PC-9 (cell line): ENCODE measurements around the gene ECD. TPM values are rescaled to one million over a fixed set of nuclear protein-coding genes. Genes with fewer than 3 reads are reported as not detected.
A peak's percentile ranks its signal among the peaks of the same experiment; 100 is the strongest.
"Not testable (repeated sequence)": the region's sequence is repeated elsewhere in the genome, so short reads cannot be mapped to it uniquely, and the experiment has no call there.

Experiments
- BruUV-seq: library from RNA; stranded (reverse); fragments of 400-500 nt; replicated peaks from 2 replicates; lab custom pipeline; 2021; lab: Mats Ljungman, UMichigan
- CTCF ChIA-PET: fragments of 300-600 bp; sonication (Branson Sonifier 250); formaldehyde crosslinking; loops from one replicate; lab custom pipeline; 2022; ENCODE audit warnings: antibody characterized with exemption; lab: Charles Lee
- POLR2A ChIA-PET: fragments of 300-600 bp; sonication (Branson Sonifier 250); formaldehyde crosslinking; loops from one replicate; lab custom pipeline; 2022; ENCODE audit warnings: antibody characterized with exemption; ENCODE audit not compliant: unreplicated experiment; lab: Charles Lee
- DNase-seq, 2 experiments: peaks; one replicate each; pipeline versions ENCODE4 v3.0.0 to v3.0.0-alpha.2; 2015 to 2022; ENCODE audit warnings: mixed read lengths in 1 of 2
- H2AFZ ChIP-seq: fragments of 200-600 bp; sonication (generic); 2 replicates; pipeline ENCODE4 v1.8.1; 2017; ENCODE audit warnings: antibody characterized with exemption
- H3F3A ChIP-seq: fragments of 200-600 bp; sonication (generic); 2 replicates; pipeline ENCODE4 v1.8.1; 2017; ENCODE audit warnings: antibody characterized with exemption, mild to moderate bottlenecking, low read depth; ENCODE audit not compliant: insufficient read depth
- H3K27ac ChIP-seq: fragments of 200-600 bp; sonication (generic); 2 replicates; pipeline ENCODE4 v1.6.1; 2016; ENCODE audit warnings: mixed run types
- H3K27me3 ChIP-seq: fragments of 200-600 bp; sonication (generic); 2 replicates; pipeline ENCODE4 v1.6.1; 2016; ENCODE audit warnings: low read depth, mixed run types; ENCODE audit not compliant: insufficient read depth
- H3K36me3 ChIP-seq: fragments of 200-600 bp; sonication (generic); 2 replicates; pipeline ENCODE4 v1.6.1; 2016; ENCODE audit warnings: low read depth, mixed run types
- H3K4me1 ChIP-seq: fragments of 200-600 bp; sonication (generic); replicated peaks from 2 replicates; pipeline ENCODE4 v1.6.1; 2016; ENCODE audit warnings: mixed run types; ENCODE audit not compliant: insufficient read depth
- H3K4me2 ChIP-seq: fragments of 200-600 bp; sonication (generic); 2 replicates; pipeline ENCODE4 v1.6.1; 2017; ENCODE audit warnings: mixed run types
- H3K4me3 ChIP-seq: fragments of 200-600 bp; sonication (generic); 2 replicates; pipeline ENCODE4 v1.6.1; 2016; ENCODE audit warnings: mixed run types
- H3K79me2 ChIP-seq: fragments of 200-600 bp; sonication (generic); 2 replicates; pipeline ENCODE4 v1.6.1; 2017; ENCODE audit warnings: low read depth, mixed run types
- H3K9me2 ChIP-seq: fragments of 200-600 bp; sonication (generic); 2 replicates; pipeline ENCODE4 v1.8.1; 2017; ENCODE audit warnings: mild to moderate bottlenecking; ENCODE audit not compliant: insufficient read depth
- H3K9me3 ChIP-seq: fragments of 200-600 bp; sonication (generic); 2 replicates; pipeline ENCODE4 v1.8.1; 2016; ENCODE audit warnings: low read depth; ENCODE audit not compliant: insufficient read depth
- H4K20me1 ChIP-seq: fragments of 200-600 bp; sonication (generic); 2 replicates; pipeline ENCODE4 v1.8.1; 2017; ENCODE audit not compliant: insufficient read depth
- EZH2 ChIP-seq: fragments of 200-600 bp; sonication (generic); IDR thresholded peaks from 2 replicates; pipeline ENCODE4 v1.8.0; 2017; ENCODE audit warnings: antibody characterized with exemption, low read depth
- intact Hi-C: fragments of 100-400 bp; cut with micrococcal nuclease; formaldehyde crosslinking; loops from one replicate; pipeline ENCODE4 v1.10.0; 2022; ENCODE audit not compliant: unreplicated experiment
- total RNA-seq: library from RNA; stranded (reverse); gene quantifications from 2 replicates; pipeline ENCODE4 v1.2.3, GENCODE V29; 2021
- TF ChIP-seq, protein P1 (sequence below): fragments of 200-600 bp; sonication (generic); conservative IDR thresholded peaks from 2 replicates; pipeline ENCODE4 v1.6.1; 2017; ENCODE audit warnings: mixed run types, antibody characterized with exemption, mild to moderate bottlenecking, moderate library complexity

The ECD gene
- total RNA-seq, 1 experiment from 2014 or later = 33.2 TPM

DNA sequence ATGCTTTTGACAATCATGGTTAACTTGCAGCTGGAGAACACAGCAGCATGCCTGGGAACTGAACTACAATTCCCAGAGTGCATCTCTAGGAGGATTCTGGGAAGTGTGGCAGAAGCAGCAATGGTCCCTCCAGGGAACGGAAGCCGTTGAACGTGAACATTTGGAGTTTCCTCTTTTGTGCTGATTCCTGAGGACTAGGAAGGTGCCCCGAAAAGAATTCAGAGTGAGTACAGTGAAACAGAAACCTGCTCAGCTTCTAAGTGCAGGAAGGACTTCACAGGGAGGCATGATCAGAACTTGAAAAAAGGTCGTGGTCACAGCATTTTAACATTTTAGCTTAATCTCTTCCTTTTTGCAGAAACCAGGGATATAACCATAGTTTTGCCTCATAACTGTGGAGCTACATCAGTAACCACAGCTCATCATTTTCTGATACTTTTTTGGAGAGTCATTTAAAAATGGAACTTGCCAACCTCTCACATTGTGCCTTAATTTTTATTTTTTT lies 57.4 kb downstream of the ECD start, which contains the start of gene NUDT13:
Gene NUDT13 (plus strand): TSS at position 111 of the 505 bp plus-strand sequence. CDS start 3,911 bp downstream, outside the sequence.
- Histone ChIP-seq H2AFZ (peak within 1 kb of the TSS; percentile 73; the same call in 1 of the 2 replicates), H3K9me2 (no peaks in the 10 kb centered on the region), H3K4me1 (peaks cover 19% of the 10 kb centered on the region), H3K79me2 (0 out of 2 replicates have a peak, but pooled peaks cover 10% of the 10 kb centered on the region), H4K20me1 (no peaks in the 10 kb centered on the region), H3K4me2 (peak within 1 kb of the TSS; percentile 82), H3K9me3 (0 out of 2 replicates have a peak, but pooled peaks cover 5% of the 10 kb centered on the region), H3K27me3 (no peaks in the 10 kb centered on the region), H3K27ac (peak within 1 kb of the TSS; percentile 91), H3K4me3 (peak within 1 kb of the TSS; percentile 59), H3K36me3 (peaks cover 9% of the 10 kb centered on the region; the same call in 1 of the 2 replicates), H3F3A (peaks cover 25% of the 10 kb centered on the region)
- TSS peak; percentile 88 for BruUV-seq
- POLR2A ChIA-PET = interaction anchor here (0.6 to 1.2 kb wide), 4 partner anchors 14 to 1150 kb away, joined by 3 to 30 read pairs (median 5); partner anchors contain the start of gene P4HA1
- CTCF ChIA-PET = interaction anchor here (1.5 kb wide), 1 partner anchor 14 kb away, joined by 8 read pairs; the partner anchor contains the start of gene P4HA1
- DNase-seq = peak; percentile 51 to 54
- intact Hi-C loops = loop anchor here (2.0 kb wide), 1 partner anchor 14 kb away; the partner anchor contains the start of gene P4HA1
- no peak for TF ChIP-seq EZH2
- TF ChIP-seq, protein P1, sequence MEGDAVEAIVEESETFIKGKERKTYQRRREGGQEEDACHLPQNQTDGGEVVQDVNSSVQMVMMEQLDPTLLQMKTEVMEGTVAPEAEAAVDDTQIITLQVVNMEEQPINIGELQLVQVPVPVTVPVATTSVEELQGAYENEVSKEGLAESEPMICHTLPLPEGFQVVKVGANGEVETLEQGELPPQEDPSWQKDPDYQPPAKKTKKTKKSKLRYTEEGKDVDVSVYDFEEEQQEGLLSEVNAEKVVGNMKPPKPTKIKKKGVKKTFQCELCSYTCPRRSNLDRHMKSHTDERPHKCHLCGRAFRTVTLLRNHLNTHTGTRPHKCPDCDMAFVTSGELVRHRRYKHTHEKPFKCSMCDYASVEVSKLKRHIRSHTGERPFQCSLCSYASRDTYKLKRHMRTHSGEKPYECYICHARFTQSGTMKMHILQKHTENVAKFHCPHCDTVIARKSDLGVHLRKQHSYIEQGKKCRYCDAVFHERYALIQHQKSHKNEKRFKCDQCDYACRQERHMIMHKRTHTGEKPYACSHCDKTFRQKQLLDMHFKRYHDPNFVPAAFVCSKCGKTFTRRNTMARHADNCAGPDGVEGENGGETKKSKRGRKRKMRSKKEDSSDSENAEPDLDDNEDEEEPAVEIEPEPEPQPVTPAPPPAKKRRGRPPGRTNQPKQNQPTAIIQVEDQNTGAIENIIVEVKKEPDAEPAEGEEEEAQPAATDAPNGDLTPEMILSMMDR = no peak

GRCh38 chr10:73109248-73109652 lies 58.6 kb downstream of the ECD start:
- H4K20me1 ChIP-seq, H2AFZ ChIP-seq, H3K4me2 ChIP-seq, CTCF ChIA-PET, H3K4me3 ChIP-seq, intact Hi-C loops, H3K79me2 ChIP-seq, H3K27me3 ChIP-seq, BruUV-seq, DNase-seq, H3K27ac ChIP-seq, H3K9me3 ChIP-seq, H3K36me3 ChIP-seq, H3K9me2 ChIP-seq: not testable (repeated sequence)
- Histone ChIP-seq H3K4me1 (peaks cover 19% of the 10 kb centered on the region), H3F3A (peaks cover 25% of the 10 kb centered on the region)
- POLR2A ChIA-PET = interaction anchor here (0.6 kb wide), 1 partner anchor 13 kb away, joined by 3 read pairs; no protein-coding TSS in a partner anchor

DNA sequence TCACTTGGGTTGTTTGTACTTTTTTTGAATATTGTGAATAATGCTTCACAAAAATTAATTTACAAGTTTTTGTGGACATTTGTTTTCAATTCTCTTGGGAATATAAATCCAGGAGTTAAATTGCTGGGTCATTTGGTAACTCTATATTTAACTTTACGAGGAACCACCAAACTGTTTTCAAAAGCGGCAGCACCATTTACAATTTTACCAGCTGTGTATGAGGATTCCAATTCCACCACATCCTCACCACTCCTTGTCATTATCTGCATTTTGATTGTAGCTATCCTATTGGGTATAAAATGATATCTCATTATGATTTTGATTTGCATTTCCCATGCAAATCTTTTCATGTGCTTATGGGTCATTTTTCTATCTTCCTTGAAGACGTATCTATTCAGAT lies 61.5 kb downstream of the ECD start:
- Histone ChIP-seq H3K4me1 (no peaks in the 10 kb centered on the region), H2AFZ (no peak overlapping the region), H3K27ac (no peak overlapping the region), H3K27me3 (no peaks in the 10 kb centered on the region), H3K79me2 (no peaks in the 10 kb centered on the region), H3F3A (peaks cover 13% of the 10 kb centered on the region), H4K20me1 (no peaks in the 10 kb centered on the region), H3K9me3 (0 out of 2 replicates have a peak, but pooled peaks cover 5% of the 10 kb centered on the region), H3K36me3 (peaks cover 9% of the 10 kb centered on the region; the same call in 1 of the 2 replicates), H3K4me2 (no peak overlapping the region), H3K4me3 (no peak overlapping the region), H3K9me2 (no peaks in the 10 kb centered on the region)
- intact Hi-C loops = no loop called here
- ChIA-PET CTCF (no interaction called here), POLR2A (interaction anchor here (0.5 kb wide), 1 partner anchor 299 kb away, joined by 7 read pairs; no protein-coding TSS in a partner anchor)
- BruUV-seq = no TSS peak
- no peak for TF ChIP-seq EZH2
- TF ChIP-seq, protein P1 = no peak
- no peak for DNase-seq
